SU-DHL-6 (cell line): ENCODE measurements around the gene ANKRD42.

ENCODE experiments used
- CTCF ChIP-seq: fragments of 200-600 bp; sonication (generic); IDR thresholded peaks from one replicate; pipeline ENCODE4 v1.5.1; 2017; ENCODE audit warnings: antibody characterized with exemption, mild to moderate bottlenecking, low read length, moderate library complexity; ENCODE audit not compliant: insufficient read depth, poor library complexity, severe bottlenecking
- EZH2phosphoT487 ChIP-seq: fragments of 200-600 bp; sonication (generic), shearing (Covaris generic); conservative IDR thresholded peaks from 2 replicates; pipeline ENCODE4 v1.6.1; 2018; ENCODE audit warnings: mild to moderate bottlenecking, antibody characterized with exemption, low read length, moderate library complexity, mixed read lengths

DNA sequence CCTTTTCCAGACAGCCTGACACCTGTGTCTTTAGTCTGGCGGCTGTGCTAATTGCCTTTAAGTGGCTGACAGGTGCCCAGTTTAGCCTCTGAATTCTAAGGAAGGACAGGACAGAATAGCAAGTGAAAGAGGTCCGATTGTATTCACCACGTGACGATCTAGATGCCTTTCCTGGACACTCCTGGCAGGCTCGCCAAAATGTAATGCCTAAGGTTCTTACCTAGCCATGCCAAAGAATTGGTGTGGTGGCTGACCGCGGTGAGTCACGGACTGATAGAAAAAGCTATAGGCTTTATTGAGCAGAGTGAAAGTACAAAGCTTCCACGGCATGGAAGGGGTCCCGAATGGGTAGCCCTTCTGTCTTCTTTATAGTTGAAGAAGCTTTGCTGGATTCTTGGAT lies 26.7 kb downstream of the ANKRD42 start:
- TF ChIP-seq CTCF = no peak
- no peak for TF ChIP-seq EZH2phosphoT487
